ENCODE results near the gene DOCK4.

The DOCK4 gene

DNA sequence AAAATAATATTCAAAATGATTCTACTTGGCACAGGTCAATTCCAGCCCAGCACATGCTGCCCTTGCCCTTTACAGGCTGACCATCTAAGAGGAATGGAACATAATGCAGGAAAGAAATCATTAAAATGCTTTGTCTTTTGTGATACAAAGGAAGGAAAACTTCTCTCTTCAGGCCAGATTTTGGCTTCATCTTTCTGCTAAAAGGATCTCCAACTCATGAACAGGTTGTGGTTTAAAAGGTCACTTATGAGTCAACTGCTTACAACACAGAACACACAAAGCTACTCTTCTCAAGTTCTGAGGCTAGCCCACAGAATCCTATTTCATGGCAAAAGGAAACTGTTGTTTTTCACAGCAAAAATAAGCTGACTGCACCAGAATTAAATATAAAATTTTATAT, 197.1 kb downstream of the DOCK4 start:
- peak; percentile 16 for DNase-seq (ENCODE audit: low read depth)

GRCh38 chr7:112007185-112007584, 199.0 kb downstream of the DOCK4 start:
- no peak for DNase-seq (ENCODE audit: low read depth)

- no peak for DNase-seq (ENCODE audit: low read depth)
These were observed 200.1 kb downstream of the DOCK4 start for GRCh38 chr7:112006071-112006470.

DNA sequence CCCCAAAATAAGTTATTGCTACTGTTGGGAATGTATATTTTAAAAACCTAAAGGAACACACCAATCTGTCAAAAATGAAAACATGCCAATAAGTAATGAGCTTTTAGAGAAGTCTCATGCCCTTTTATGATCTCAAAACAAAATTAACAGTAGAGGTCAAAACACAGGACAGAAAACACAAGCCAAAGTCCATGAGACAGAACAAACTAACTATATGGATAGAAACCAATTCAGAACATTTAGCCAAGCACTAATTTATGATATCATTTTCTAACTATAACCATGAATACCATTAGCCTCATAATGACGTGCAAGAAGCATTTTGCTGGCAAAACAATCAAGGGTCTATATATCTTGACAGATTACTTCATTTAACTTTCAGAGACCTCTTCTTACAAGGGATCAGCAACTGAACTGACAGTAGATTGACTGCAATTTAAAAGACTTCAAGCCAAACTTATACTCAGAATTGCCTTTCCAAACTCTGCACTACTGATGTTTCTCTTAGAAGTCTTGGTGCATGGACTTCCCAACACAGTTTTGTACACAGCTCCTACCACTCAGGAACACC, 200.9 kb downstream of the DOCK4 start:
- DNase-seq (ENCODE audit: low read depth), result no peak

- DNase-seq (ENCODE audit: low read depth), result peak; percentile 63
These were observed 204.9 kb downstream of the DOCK4 start for GRCh38 chr7:112001091-112001826.

GRCh38 chr7:111998326-111998725, 207.9 kb downstream of the DOCK4 start:
- DNase-seq (ENCODE audit: low read depth), result no peak

- no peak for DNase-seq (ENCODE audit: low read depth)
These were observed 208.7 kb downstream of the DOCK4 start for GRCh38 chr7:111997546-111997945.

- peak; percentile 27 for DNase-seq (ENCODE audit: low read depth)
These were observed 213.6 kb downstream of the DOCK4 start for GRCh38 chr7:111992601-111993000.

DNA sequence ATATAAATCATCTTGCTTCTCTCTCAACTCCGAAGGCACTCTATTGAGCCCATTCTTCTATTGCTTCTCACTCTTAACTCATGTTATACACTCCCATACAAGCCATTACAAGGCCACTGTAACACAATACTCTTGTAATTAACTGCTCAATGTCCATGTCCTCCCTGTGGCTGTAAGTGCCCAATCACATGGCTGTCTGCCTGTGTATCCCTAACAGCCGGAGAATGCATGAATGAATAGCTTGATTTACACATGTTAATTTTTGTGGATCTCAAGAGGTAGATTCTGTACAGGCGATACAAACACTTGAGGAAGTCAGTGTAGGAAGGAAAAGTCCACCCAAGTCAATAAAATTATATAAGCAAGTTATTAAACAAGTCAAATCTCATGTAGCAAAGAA, 215.6 kb downstream of the DOCK4 start:
- DNase-seq (ENCODE audit: low read depth), result no peak

DNA sequence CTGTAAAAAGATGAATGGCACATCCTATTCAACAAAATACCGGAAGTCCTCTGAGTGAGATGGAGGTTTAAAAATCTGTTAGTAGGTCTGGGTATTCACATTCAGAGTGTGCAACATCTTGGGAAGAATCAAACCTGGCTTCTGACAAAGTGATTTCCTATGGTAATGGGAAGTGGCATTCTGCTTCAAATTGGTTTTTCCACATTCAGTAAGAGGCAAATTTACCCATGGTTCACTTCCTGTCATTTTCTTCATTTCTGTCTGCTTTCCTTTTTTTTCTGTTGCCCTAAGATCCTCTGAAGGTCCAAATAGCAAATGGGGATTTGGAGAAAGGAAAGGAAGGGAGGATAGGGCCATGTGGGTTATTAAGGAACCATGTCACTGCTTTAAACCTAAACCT, 218.3 kb downstream of the DOCK4 start:
- DNase-seq (ENCODE audit: low read depth), result no peak

GRCh38 chr7:111987115-111987826, 218.9 kb downstream of the DOCK4 start:
- DNase-seq (ENCODE audit: low read depth), result peak; percentile 41

DNA sequence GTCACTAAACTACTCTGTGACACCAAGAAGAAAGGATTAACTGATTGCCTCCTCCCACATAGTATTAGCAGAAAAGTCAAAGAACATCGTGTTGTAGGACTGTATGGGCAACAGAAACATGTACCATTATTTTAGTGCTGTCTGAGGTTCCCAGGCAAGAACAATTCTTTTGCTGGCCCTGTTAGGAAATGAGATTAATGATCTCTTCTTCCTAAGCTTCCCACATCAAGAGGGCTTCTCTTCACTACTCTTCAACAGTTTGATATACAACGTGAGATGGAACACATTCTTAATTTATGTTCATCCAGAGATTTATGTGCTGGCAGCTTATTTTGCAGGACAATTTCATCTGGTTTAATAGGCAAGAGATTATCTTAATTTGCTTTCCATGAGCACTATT, 219.6 kb downstream of the DOCK4 start:
- no peak for DNase-seq (ENCODE audit: low read depth)

DNA sequence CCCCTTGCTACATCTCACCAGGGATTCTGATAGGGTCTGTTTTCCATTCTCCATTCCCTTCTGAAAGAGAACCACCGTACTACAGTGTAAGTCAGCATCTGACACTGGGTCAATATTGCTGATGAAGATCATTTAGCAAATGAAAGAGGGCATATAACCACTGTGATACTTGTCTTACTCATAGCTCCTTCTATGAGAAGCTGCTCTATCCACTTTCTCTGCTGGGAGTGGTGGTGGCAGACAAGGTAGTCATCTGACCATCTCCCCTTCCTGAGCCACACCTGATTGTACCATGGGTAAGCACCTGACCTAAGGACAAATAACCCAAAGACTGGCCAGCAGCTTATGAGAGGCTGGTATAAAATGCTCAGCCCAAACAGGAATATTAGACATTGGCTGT, 220.4 kb downstream of the DOCK4 start:
- no peak for DNase-seq (ENCODE audit: low read depth)

DNA sequence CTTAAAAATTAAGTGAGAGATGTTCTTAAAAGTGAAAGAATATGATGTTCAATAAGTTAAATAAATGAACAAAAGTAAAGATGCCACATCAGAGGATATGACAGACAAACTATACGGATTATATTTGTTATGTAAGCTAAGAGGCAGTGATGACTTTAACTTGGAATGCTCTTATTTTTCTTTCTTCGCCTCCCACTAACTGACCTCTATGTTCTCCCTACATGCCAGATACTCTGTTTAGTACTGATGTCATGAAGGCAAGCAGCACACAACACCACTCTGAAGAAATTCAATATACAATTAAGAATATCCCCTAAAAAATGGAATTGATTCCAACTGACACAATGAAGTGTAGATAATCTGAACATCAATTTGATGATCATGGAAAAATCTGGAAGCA, 223.4 kb downstream of the DOCK4 start:
- peak; percentile 7 for DNase-seq (ENCODE audit: low read depth)

DNA sequence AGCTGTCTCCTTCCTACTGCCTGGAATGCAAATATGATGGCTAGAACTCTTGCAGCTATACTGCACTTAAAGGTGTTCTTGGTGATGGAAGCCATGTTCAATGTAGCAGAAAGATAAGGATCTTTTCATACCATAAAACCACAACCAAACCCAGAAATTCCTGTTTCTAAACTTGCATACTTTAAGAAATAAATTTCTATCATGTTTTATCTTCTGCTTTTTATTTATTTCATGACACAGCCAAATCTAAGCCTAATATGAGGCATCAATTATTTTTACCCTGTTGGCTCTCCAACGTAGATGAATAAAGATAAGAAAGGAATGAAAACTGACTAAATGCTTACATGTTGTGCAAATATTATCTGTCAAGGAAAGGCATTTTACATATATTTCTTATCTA, 224.1 kb downstream of the DOCK4 start:
- DNase-seq (ENCODE audit: low read depth), result peak; percentile 4

DNA sequence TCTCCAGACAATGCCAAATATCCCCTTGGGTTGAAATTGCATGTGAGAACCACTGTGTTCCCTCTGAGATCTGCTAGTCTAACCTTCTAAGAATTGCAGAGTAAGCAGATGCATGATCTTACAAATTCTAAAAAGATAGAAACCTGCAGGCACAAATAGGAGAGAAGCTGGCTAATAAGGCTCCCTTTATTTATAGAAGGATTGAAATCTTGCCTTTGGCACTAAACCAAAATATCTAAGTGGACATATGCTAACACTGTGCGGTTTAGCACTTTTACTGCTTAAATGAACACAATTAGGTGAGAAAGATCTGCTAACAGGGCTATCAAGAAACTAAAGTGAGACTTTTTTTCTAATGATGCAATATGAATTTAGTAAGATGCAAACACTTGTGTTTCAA, 225.5 kb downstream of the DOCK4 start:
- no peak for DNase-seq (ENCODE audit: low read depth)

DNA sequence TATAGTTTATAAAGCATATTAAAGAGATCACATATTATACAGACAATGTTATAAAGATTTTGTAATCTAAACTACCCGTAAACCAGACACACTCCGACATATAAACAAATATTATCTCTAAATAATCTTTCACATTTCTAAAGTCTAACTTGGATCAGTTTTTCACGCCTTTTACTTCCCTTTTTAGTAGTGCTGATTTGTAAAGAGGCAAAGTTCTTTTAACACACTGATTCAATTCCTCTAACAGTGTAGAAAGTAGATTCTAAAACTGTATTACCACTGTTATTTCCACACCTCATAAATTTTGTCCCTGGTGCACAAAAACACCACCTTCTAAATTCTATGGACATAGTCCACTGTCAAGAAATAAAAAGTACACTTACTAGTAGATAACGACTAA, 230.9 kb downstream of the DOCK4 start:
- DNase-seq (ENCODE audit: low read depth), result no peak

DNA sequence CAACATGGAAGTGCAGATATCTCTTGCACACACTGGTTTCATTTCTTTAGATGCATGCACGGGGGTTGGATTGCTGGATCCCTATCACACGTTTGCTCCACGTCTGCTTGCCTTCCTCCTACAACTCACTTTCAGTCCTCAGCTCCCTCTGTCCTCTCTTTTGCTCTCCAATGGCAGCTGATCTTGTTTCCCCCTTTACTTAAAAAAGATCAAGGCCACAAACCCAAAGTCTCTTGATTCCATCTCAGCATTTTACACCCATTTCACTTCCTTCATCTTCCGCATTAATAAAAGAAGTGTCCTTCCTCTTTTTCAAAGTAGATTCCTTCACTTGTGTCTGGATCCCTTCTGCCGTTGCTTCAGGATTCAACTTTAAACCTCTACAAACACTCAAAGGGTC, 245.2 kb downstream of the DOCK4 start:
- DNase-seq (ENCODE audit: low read depth), result no peak

GRCh38 chr7:111958896-111959295, 247.3 kb downstream of the DOCK4 start:
- no peak for DNase-seq (ENCODE audit: low read depth)

DNA sequence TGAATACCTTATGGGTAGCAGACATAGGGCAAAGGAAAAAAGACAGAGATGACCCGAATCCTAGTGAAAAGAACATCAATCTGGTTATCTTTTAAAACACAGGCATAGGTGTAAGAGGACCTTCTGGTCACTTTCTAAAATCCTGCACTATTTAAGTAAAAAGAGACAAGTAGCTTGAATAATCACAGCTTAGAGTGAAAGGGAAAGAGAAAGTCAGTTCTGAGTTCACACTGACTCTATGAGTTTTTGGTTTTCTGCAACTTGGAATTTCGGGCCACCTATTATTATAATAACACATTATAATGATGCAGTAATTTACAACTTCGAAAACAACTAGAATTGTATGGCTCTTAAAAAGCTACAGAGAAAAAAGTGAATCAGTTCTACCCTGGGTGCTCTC, 247.8 kb downstream of the DOCK4 start:
- DNase-seq (ENCODE audit: low read depth), result no peak

DNA sequence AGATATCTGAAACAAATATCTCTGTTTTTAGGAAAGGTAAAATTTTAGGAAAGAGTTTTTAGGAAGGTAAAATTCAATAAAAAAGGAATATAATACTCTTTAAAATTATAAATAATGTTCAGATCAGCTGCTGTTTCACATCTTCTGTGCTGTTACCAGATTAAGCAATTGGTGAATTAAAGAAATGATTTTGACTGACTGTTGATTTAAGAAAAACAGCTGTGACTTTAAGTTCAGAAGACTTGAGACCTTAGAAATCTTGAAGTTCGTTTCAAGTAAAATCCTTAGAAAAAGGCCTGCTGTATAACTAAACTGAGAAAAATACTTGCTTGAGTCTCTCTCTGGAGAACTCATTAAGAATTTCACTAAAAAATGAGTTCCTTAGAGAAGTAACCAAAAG, 250.6 kb downstream of the DOCK4 start:
- no peak for DNase-seq (ENCODE audit: low read depth)

GRCh38 chr7:111954474-111955381, 251.5 kb downstream of the DOCK4 start:
- DNase-seq (ENCODE audit: low read depth), result no peak
